HCT116 (cell line): Measurements from ENCODE around the gene EXOSC7. TPM values are rescaled to one million over a fixed set of nuclear protein-coding genes. Genes with fewer than 3 reads are reported as not detected.

Source experiments
- ATAC-seq: fragments of 200-7000 bp; cut with Tn5 transposase; 2 replicates; pipeline ENCODE4 v1.9.1; 2020; ENCODE audit warnings: mild to moderate bottlenecking, moderate library complexity
- BruUV-seq: library from RNA; stranded (reverse); fragments of 400-500 nt; replicated peaks from 2 replicates; lab custom pipeline; 2021; lab: Mats Ljungman, UMichigan
- CTCF ChIA-PET: fragments of 300-600 bp; sonication (Branson Sonifier 250); formaldehyde crosslinking; loops from one replicate; lab custom pipeline; 2021; ENCODE audit warnings: antibody characterized with exemption; lab: Charles Lee
- POLR2A ChIA-PET: fragments of 300-600, 350-600 bp; sonication (Branson Sonifier 250); formaldehyde crosslinking; loops from one replicate; lab custom pipeline; 2021; ENCODE audit warnings: antibody characterized with exemption; lab: Charles Lee
- RAD21 ChIA-PET, 2 experiments: fragments of 300-600 bp; sonication (Branson Sonifier 250); formaldehyde crosslinking; loops; one replicate each; lab custom pipeline; 2023; ENCODE audit warnings: low total read pairs in 2 of 2; ENCODE audit not compliant: uncharacterized antibody in 2 of 2, unreplicated experiment in 2 of 2, low non-redundant PET in 1 of 2; lab: Charles Lee
- DNase-seq: peaks from one replicate; pipeline ENCODE4 v3.0.0-alpha.2; 2010; ENCODE audit warnings: low read depth, low spot score
- H2AFZ ChIP-seq: fragments of 200-600 bp; shearing (Covaris generic), sonication (generic); 2 replicates; pipeline ENCODE4 v1.6.1; 2017; ENCODE audit warnings: low read depth, mixed run types, mixed read lengths, antibody characterized with exemption, low read length; ENCODE audit not compliant: poor library complexity, severe bottlenecking
- H3K27ac ChIP-seq: 2 replicates; pipeline ENCODE4 v1.5.1; 2012; ENCODE audit warnings: low read depth, low read length
- H3K27me3 ChIP-seq: fragments of 200-600 bp; sonication (generic); 2 replicates; pipeline ENCODE4 v1.6.1; 2016; ENCODE audit warnings: mixed run types, low read length, mixed read lengths; ENCODE audit not compliant: insufficient read depth
- H3K36me3 ChIP-seq, 2 experiments: fragments of 200-500 bp in 1 of 2; fragments of 200-600 bp in 1 of 2; sonication (Bioruptor generic) in 1 of 2; sonication (generic) in 1 of 2; 2 replicates each; pipeline versions ENCODE4 v1.5.1 to v1.6.1; 2014 to 2016; ENCODE audit warnings: low read length in 2 of 2, inconsistent platforms in 1 of 2, mixed read lengths in 1 of 2, mixed run types in 1 of 2; ENCODE audit not compliant: insufficient read depth in 2 of 2, control insufficient read depth in 1 of 2
- H3K4me1 ChIP-seq, 2 experiments: fragments of 200-600 bp in 1 of 2; sonication (generic) in 1 of 2; 2 replicates each; pipeline versions ENCODE4 v1.5.1 to v1.6.1; 2012 to 2017; ENCODE audit warnings: low read length in 2 of 2, inconsistent platforms in 1 of 2, mild to moderate bottlenecking in 1 of 2, mixed read lengths in 1 of 2, mixed run types in 1 of 2, moderate library complexity in 1 of 2; ENCODE audit not compliant: insufficient read depth in 2 of 2, control insufficient read depth in 1 of 2
- H3K4me2 ChIP-seq: fragments of 200-600 bp; sonication (generic); 2 replicates; pipeline ENCODE4 v1.6.1; 2017; ENCODE audit warnings: mixed run types, low read length, mixed read lengths
- H3K4me3 ChIP-seq, 2 experiments: fragments of 200-600 bp in 1 of 2; sonication (generic) in 1 of 2; replicated peaks in 1 of 2; 2 replicates each; pipeline ENCODE4 v1.5.1; 2011 to 2016; ENCODE audit warnings: low read length in 2 of 2, control low read depth in 1 of 2, low read depth in 1 of 2, mild to moderate bottlenecking in 1 of 2, mixed read lengths in 1 of 2, mixed run types in 1 of 2
- H3K79me2 ChIP-seq: fragments of 200-600 bp; sonication (generic); 2 replicates; pipeline ENCODE4 v1.6.1; 2017; ENCODE audit warnings: mild to moderate bottlenecking, mixed run types, low read length, moderate library complexity, mixed read lengths; ENCODE audit not compliant: insufficient read depth
- H3K9ac ChIP-seq: fragments of 200-600 bp; sonication (generic); 2 replicates; pipeline ENCODE4 v1.6.1; 2016; ENCODE audit warnings: low read length, mixed read lengths
- H3K9me2 ChIP-seq: fragments of 200-600 bp; sonication (generic), shearing (Covaris generic); 2 replicates; pipeline ENCODE4 v1.6.1; 2017; ENCODE audit warnings: mixed run types, mild to moderate bottlenecking, moderate library complexity; ENCODE audit not compliant: insufficient read depth
- H3K9me3 ChIP-seq, 2 experiments: fragments of 200-500 bp in 1 of 2; fragments of 200-600 bp in 1 of 2; sonication (Bioruptor generic) in 1 of 2; sonication (generic) in 1 of 2; 2 replicates each; pipeline ENCODE4 v1.6.1; 2014 to 2017; ENCODE audit warnings: low read length in 2 of 2, mixed read lengths in 2 of 2, inconsistent platforms in 1 of 2, low read depth in 1 of 2, mild to moderate bottlenecking in 1 of 2, mixed run types in 1 of 2, moderate library complexity in 1 of 2; ENCODE audit not compliant: control insufficient read depth in 1 of 2, insufficient read depth in 1 of 2
- H4K20me1 ChIP-seq: fragments of 200-600 bp; sonication (generic), shearing (Covaris generic); 2 replicates; pipeline ENCODE4 v1.6.1; 2017; ENCODE audit warnings: mixed run types, mild to moderate bottlenecking, moderate library complexity; ENCODE audit not compliant: insufficient read depth
- YY1 ChIP-seq: IDR thresholded peaks from 2 replicates; pipeline ENCODE4 v1.6.1; 2011; ENCODE audit warnings: low read length, low read depth, moderate library complexity, mild to moderate bottlenecking; ENCODE audit not compliant: insufficient replicate concordance; ENCODE audit errors: extremely low read depth
- intact Hi-C: fragments of 100-400 bp; cut with micrococcal nuclease; formaldehyde crosslinking; loops from 2 replicates; pipeline ENCODE4 v1.10.0; 2022
- total RNA-seq: library from RNA; stranded (reverse); gene quantifications from one replicate; pipeline ENCODE4 v1.2.1, GENCODE V29; 2021; ENCODE audit not compliant: unreplicated experiment

The EXOSC7 gene
- total RNA-seq, 1 experiment from 2014 or later = 72.6 TPM

DNA sequence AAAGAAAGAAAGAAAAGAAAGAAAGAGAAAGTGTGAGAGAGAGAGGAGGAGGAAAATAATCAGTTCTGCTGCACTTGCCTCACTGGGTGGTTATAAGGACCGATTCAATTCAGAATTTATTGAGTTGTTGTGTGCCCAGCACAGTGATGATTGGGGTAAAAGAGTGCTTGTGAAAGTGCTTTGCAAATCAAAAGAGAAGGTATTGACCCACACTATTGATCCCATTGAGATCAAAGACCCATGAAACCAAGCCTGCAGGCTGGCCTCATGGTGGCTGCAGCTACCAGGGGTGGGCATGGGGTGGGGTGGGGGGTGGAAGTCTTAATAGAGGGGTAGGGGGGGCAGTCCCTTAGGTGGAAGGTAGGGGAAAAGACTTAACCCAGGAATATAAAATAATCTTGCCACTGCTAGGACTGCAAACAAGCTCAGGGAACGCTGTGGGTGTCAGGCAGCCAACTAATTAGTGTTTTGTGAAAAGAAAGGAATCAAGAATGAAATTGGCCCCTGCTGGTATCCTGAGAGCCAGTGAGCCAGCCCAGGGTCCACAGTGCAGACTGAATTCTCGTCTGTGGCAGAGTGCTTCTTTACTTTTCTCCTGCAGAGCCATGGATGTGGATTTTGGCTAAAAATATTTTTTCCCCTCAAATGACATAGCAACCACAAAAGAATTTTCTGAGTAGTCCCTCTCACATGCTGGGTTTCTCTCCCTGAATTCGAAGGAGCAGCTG, 84.3 kb downstream of the EXOSC7 start:
- Histone ChIP-seq H3K4me3 (no peak overlapping the region), H4K20me1 (no peaks in the 10 kb centered on the region), H3K9me3 (no peaks in the 10 kb centered on the region), H3K4me1 (peaks cover 25 to 46% of the 10 kb centered on the region in 2 experiments; a peak in 3 of 4 replicates), H2AFZ (no peak overlapping the region), H3K36me3 (no peaks in the 10 kb centered on the region), H3K9me2 (no peaks in the 10 kb centered on the region), H3K27me3 (no peaks in the 10 kb centered on the region), H3K27ac (no peak overlapping the region), H3K9ac (no peak overlapping the region), H3K79me2 (no peaks in the 10 kb centered on the region), H3K4me2 (no peak overlapping the region)
- no peak for TF ChIP-seq YY1
- CTCF ChIA-PET = interaction anchor here (1.4 kb wide), 1 partner anchor 20 kb away, joined by 3 read pairs; no protein-coding TSS in a partner anchor
- intact Hi-C loops = no loop called here
- ATAC-seq (no peak), DNase-seq (no peak)
- RAD21 ChIA-PET = no interaction called here
- no TSS peak for BruUV-seq
- POLR2A ChIA-PET = no interaction called here

Other genes starting within 250 kb of the EXOSC7 start
- gene ZNF501, start 246.6 kb upstream of the EXOSC7 start, total RNA-seq = 0.12 TPM
- 32.2 TPM for gene KIAA1143, start 214.6 kb upstream of the EXOSC7 start, total RNA-seq
- gene KIF15, start 214.4 kb upstream of the EXOSC7 start, total RNA-seq = 20.9 TPM
- gene TMEM42, start 114.3 kb upstream of the EXOSC7 start, total RNA-seq = 13.9 TPM
- not detected for gene TGM4, start 101.6 kb upstream of the EXOSC7 start, total RNA-seq
- gene ZDHHC3, start 70 bp upstream of the EXOSC7 start, total RNA-seq = 61.1 TPM
- 0.57 TPM for gene CLEC3B, start 50.1 kb downstream of the EXOSC7 start, total RNA-seq
- gene CDCP1, start 170.1 kb downstream of the EXOSC7 start, total RNA-seq = 196 TPM